ENCODE measurements around the gene MBD4. TPM values are rescaled to one million over a fixed set of nuclear protein-coding genes. Genes with fewer than 3 reads are reported as not detected.
"Not testable (repeated sequence)": the region's sequence is repeated elsewhere in the genome, so short reads cannot be mapped to it uniquely, and the experiment has no call there.

Gene MBD4
- total RNA-seq, 2 experiments from 2014 or later = 50.1 to 50.6 TPM

DNA sequence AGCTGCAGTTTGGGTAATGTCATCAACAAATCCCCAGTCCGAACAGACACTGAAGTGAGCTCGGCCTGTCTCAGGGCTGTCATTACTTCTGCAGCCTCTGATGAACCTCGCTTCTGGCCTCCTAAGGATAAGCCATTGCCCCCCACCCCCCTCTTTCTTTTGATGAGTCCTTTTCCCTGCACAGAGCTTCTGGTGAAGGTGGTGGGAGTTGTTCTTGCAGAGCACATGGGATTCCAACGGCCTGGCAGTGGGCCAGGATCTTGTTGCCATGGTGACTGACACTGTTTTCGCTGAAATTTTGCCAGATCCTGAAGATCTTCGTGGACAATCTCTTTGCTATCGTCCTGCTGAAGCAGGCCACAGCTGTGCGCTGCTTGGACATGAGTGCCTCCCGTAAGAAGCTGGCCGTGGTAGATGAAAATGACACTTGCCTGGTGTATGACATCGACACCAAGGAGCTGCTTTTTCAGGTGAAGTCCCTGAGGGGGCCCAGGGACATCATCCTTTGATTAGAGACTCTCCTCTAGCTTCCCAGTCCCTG, 41.5 kb upstream of the MBD4 start:
- ChIA-PET POLR2A (interaction anchor here (1.1 kb wide), 1 partner anchor 11 kb away, joined by 3 read pairs; no protein-coding TSS in a partner anchor), CTCF (interaction anchor here (1.2 to 2.7 kb wide), 2 partner anchors 9 to 13 kb away, joined by 3 to 15 read pairs; no protein-coding TSS in a partner anchor)
- not testable (repeated sequence) for H3K27me3 Mint-ChIP-seq (ENCODE audit: low read depth); H3K4me3 Mint-ChIP-seq; H3K4me1 Mint-ChIP-seq (ENCODE audit: low read depth); H3K9me3 Mint-ChIP-seq (ENCODE audit: insufficient read depth); ATAC-seq; DNase-seq
- H3K27ac Mint-ChIP-seq = peak overlapping the region; percentile 48
- peaks cover 11% of the 10 kb centered on the region for H3K36me3 Mint-ChIP-seq (ENCODE audit: low read depth)

DNA sequence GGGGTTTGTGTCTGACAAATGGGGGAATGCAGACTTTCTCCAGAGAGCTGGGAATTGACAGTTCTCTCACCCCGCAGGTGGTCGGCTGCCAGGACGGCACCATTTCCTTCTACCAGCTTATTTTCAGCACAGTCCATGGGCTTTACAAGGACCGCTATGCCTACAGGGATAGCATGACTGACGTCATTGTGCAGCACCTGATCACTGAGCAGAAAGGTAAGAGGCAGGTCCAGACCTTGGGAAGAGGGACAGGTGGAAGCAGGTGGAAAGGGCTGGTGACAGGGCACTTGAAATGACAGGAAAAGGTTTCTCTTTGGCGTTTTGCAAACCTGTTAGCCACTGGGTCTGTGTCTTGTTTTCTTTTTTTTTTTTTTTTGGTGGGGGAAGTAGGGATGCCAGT, 36.8 kb upstream of the MBD4 start:
- ChIA-PET POLR2A (no interaction called here), CTCF (interaction anchor here (1.8 kb wide), 1 partner anchor 14 kb away, joined by 4 read pairs; no protein-coding TSS in a partner anchor)
- no peaks in the 10 kb centered on the region for H3K27me3 Mint-ChIP-seq (ENCODE audit: low read depth)
- peaks cover 1% of the 10 kb centered on the region for H3K4me1 Mint-ChIP-seq (ENCODE audit: low read depth)
- ATAC-seq = no peak
- no peak for DNase-seq
- peaks cover 8% of the 10 kb centered on the region for H3K36me3 Mint-ChIP-seq (ENCODE audit: low read depth)
- H3K9me3 Mint-ChIP-seq (ENCODE audit: insufficient read depth) = no peaks in the 10 kb centered on the region
- no peak overlapping the region for H3K4me3 Mint-ChIP-seq
- H3K27ac Mint-ChIP-seq = no peak overlapping the region

GRCh38 chr3:129475863-129476262, 36.1 kb upstream of the MBD4 start:
- POLR2A ChIA-PET = no interaction called here
- Mint-ChIP-seq H3K36me3 (ENCODE audit: low read depth) (peaks cover 9% of the 10 kb centered on the region), H3K4me3 (no peak overlapping the region), H3K27ac (no peak overlapping the region), H3K27me3 (ENCODE audit: low read depth) (no peaks in the 10 kb centered on the region), H3K4me1 (ENCODE audit: low read depth) (no peaks in the 10 kb centered on the region), H3K9me3 (ENCODE audit: insufficient read depth) (no peaks in the 10 kb centered on the region)
- ATAC-seq (no peak), DNase-seq (no peak)
- CTCF ChIA-PET = interaction anchor here (1.6 to 1.8 kb wide), 2 partner anchors 14 to 93 kb away, joined by 4 to 5 read pairs; no protein-coding TSS in a partner anchor

DNA sequence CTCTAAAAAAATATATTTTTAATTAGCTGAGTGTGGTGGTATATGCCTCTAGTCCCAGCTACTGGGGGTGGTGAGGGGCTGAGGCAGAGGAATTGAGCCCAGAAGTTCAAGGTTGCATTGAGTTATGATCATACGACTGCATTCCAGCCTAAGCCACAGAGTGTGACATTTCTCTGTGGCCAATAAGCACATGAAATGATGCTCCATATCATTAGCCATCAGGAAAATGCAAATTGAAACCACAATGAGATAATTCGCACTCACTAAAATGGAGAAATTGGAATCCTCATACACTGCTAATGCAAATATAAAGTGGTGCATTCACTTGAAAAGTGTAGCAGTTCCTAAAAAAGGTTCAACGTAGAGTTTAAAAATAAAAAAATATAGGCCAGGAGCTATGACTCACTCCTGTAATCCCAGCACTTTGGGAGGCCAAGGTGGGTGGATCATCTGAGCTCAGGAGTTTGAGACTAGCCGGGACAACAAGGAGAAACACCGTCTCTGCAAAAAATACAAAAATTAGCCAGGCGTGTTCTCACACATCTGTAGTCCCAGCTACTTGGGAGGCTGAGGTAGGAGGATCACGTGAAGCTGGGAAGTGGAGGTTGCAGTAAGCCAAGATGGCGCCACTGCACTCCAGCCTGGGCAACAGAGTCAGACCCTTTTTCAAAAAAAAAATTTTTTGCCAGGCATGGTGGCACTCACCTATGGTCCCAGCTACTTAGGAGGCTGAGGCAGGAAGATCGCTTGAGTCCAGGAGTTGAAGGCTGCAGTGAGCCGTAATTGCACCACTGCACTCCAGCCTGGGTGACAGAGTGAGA, 35.4 kb upstream of the MBD4 start:
- no peak overlapping the region for H3K27ac Mint-ChIP-seq
- ChIA-PET CTCF (interaction anchor here (1.0 to 1.8 kb wide), 3 partner anchors 15 to 92 kb away, joined by 4 to 5 read pairs (median 5); no protein-coding TSS in a partner anchor), POLR2A (no interaction called here)
- peaks cover 9% of the 10 kb centered on the region for H3K36me3 Mint-ChIP-seq (ENCODE audit: low read depth)
- no peaks in the 10 kb centered on the region for H3K4me1 Mint-ChIP-seq (ENCODE audit: low read depth)
- no peak overlapping the region for H3K4me3 Mint-ChIP-seq
- no peaks in the 10 kb centered on the region for H3K9me3 Mint-ChIP-seq (ENCODE audit: insufficient read depth)
- DNase-seq = no peak
- no peak for ATAC-seq
- no peaks in the 10 kb centered on the region for H3K27me3 Mint-ChIP-seq (ENCODE audit: low read depth)

- peaks cover 8% of the 10 kb centered on the region for H3K36me3 Mint-ChIP-seq (ENCODE audit: low read depth)
- CTCF ChIA-PET = no interaction called here
- H3K9me3 Mint-ChIP-seq (ENCODE audit: insufficient read depth) = no peaks in the 10 kb centered on the region
- no peaks in the 10 kb centered on the region for H3K27me3 Mint-ChIP-seq (ENCODE audit: low read depth)
- H3K4me1 Mint-ChIP-seq (ENCODE audit: low read depth) = no peaks in the 10 kb centered on the region
- POLR2A ChIA-PET = no interaction called here
- DNase-seq = no peak
- ATAC-seq = no peak
- H3K27ac Mint-ChIP-seq = no peak overlapping the region
- no peak overlapping the region for H3K4me3 Mint-ChIP-seq
These were observed 34.0 kb upstream of the MBD4 start for GRCh38 chr3:129473769-129474152.

DNA sequence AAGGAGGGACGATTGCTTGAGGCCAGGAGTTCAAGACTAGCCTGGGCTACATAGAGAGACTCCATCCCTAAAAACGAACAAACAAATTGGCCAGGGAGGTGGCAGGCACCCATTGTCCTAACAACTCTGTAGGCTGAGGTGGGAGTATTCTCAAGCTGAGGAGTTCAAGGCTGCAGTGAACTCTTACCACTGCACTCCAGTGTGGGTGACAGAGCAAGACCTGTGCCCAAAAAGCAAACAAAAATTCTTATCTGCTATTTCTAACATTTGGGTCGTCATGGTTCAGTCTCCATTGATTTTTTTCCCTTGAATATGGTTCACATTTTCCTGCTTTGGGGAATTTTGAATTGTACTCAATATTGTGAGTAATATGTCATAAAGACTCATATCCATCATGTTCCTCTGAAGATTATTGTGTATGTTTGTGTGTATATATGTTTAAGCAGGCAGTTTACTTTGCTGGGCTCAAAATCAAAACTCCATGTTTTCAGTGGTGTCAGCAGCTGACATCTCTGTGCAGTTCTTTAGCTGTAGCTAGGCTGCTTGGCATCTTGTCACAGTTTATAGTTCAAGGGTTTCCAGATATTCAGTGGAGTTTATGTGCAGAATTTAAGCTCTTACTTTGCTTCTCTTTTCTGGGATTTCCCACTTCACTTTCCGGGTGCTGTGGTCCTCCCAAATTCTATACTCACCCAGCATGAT, 33.5 kb upstream of the MBD4 start:
- DNase-seq (no peak), ATAC-seq (no peak)
- Mint-ChIP-seq H3K4me1 (ENCODE audit: low read depth) (no peaks in the 10 kb centered on the region), H3K4me3 (no peak overlapping the region), H3K27me3 (ENCODE audit: low read depth) (no peaks in the 10 kb centered on the region), H3K9me3 (ENCODE audit: insufficient read depth) (no peaks in the 10 kb centered on the region), H3K36me3 (ENCODE audit: low read depth) (peaks cover 8% of the 10 kb centered on the region), H3K27ac (no peak overlapping the region)
- ChIA-PET POLR2A (interaction anchor here (0.6 kb wide), 1 partner anchor 10 kb away, joined by 3 read pairs; no protein-coding TSS in a partner anchor), CTCF (no interaction called here)

DNA sequence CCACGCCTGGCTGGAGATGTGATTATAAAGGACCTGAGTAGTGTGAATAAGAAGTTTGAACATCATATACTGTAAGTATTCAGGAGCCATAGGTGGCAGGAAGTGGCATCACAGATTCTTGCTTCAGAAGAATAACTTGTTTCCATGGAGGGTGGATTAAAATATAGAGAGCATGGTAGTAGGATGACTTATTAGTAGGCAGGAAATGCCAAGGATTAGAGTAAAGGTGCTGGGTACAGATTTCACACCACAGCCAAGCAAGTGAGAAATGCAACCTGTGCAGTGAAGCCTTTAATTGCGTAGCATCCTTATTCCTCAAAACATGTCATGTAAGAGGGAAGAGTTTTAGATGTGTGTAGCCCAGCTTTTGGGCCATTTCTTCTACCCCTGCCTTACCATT, 31.1 kb upstream of the MBD4 start:
- Mint-ChIP-seq H3K27ac (no peak overlapping the region), H3K27me3 (ENCODE audit: low read depth) (no peaks in the 10 kb centered on the region), H3K9me3 (ENCODE audit: insufficient read depth) (no peaks in the 10 kb centered on the region), H3K4me1 (ENCODE audit: low read depth) (no peaks in the 10 kb centered on the region), H3K36me3 (ENCODE audit: low read depth) (peaks cover 5% of the 10 kb centered on the region), H3K4me3 (no peak overlapping the region)
- POLR2A ChIA-PET = no interaction called here
- DNase-seq = no peak
- no peak for ATAC-seq
- CTCF ChIA-PET = interaction anchor here (0.8 kb wide), 1 partner anchor 71 kb away, joined by 3 read pairs; no protein-coding TSS in a partner anchor

DNA sequence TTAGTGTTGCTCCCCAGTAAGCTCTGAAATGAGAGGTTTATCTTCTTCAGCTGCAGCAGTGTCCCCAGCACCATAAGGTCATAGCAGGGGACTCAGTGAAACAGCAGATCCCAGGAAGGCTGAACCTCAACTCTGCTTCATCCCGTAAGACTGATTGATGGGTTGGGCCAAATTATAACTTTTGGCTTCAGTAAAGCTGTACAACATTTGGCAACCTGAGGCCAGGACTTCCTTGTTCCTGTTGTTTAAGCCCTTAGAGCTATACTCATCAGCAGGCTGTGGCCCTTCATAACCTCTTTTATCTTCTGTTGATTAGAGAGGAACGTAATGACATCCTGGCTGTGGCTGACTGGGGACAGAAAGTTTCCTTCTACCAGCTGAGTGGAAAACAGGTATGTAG, 29.3 kb upstream of the MBD4 start:
- ATAC-seq = no peak
- H3K9me3 Mint-ChIP-seq (ENCODE audit: insufficient read depth) = no peaks in the 10 kb centered on the region
- no peaks in the 10 kb centered on the region for H3K27me3 Mint-ChIP-seq (ENCODE audit: low read depth)
- peaks cover 7% of the 10 kb centered on the region for H3K36me3 Mint-ChIP-seq (ENCODE audit: low read depth)
- H3K27ac Mint-ChIP-seq = no peak overlapping the region
- no peaks in the 10 kb centered on the region for H3K4me1 Mint-ChIP-seq (ENCODE audit: low read depth)
- DNase-seq = no peak
- H3K4me3 Mint-ChIP-seq = no peak overlapping the region
- CTCF ChIA-PET = interaction anchor here (0.6 kb wide), 1 partner anchor 12 kb away, joined by 3 read pairs; no protein-coding TSS in a partner anchor
- POLR2A ChIA-PET = interaction anchor here (0.9 kb wide), 1 partner anchor 29 kb away, joined by 3 read pairs; the partner anchor contains the start of genes IFT122 and MBD4

GRCh38 chr3:129467932-129468331, 28.2 kb upstream of the MBD4 start:
- DNase-seq = no peak
- H3K36me3 Mint-ChIP-seq (ENCODE audit: low read depth) = peaks cover 7% of the 10 kb centered on the region
- ATAC-seq = no peak
- no peaks in the 10 kb centered on the region for H3K27me3 Mint-ChIP-seq (ENCODE audit: low read depth)
- no peaks in the 10 kb centered on the region for H3K4me1 Mint-ChIP-seq (ENCODE audit: low read depth)
- ChIA-PET CTCF (no interaction called here), POLR2A (interaction anchor here (1.0 kb wide), 1 partner anchor 28 kb away, joined by 4 read pairs; the partner anchor contains the start of genes IFT122 and MBD4)
- H3K9me3 Mint-ChIP-seq (ENCODE audit: insufficient read depth) = no peaks in the 10 kb centered on the region
- H3K27ac Mint-ChIP-seq = no peak overlapping the region
- no peak overlapping the region for H3K4me3 Mint-ChIP-seq

DNA sequence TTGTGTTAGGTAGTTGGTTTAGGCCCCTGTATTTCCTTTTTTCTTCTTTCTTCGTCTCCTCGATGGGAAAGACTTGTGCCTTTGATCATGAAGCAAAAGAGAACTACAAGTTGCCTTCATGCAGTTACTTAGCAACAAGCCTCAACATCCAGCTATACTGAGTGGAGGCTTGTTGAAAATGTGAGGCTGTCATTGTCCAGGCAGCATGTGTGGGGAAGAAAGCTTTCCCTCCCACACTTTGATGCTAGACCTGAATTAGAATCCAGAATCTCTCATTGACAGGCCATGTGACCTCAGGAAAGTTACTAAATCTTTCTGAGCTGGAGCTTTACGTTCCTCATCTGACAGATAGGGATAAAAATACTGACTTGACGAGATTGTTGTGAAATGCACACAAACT, 24.0 kb upstream of the MBD4 start:
- CTCF ChIA-PET = no interaction called here
- no peak for DNase-seq
- H3K27ac Mint-ChIP-seq = no peak overlapping the region
- H3K4me1 Mint-ChIP-seq (ENCODE audit: low read depth) = peaks cover 12% of the 10 kb centered on the region
- peaks cover 11% of the 10 kb centered on the region for H3K36me3 Mint-ChIP-seq (ENCODE audit: low read depth)
- POLR2A ChIA-PET = no interaction called here
- H3K27me3 Mint-ChIP-seq (ENCODE audit: low read depth) = no peaks in the 10 kb centered on the region
- H3K4me3 Mint-ChIP-seq = no peak overlapping the region
- H3K9me3 Mint-ChIP-seq (ENCODE audit: insufficient read depth) = no peaks in the 10 kb centered on the region
- ATAC-seq = no peak

DNA sequence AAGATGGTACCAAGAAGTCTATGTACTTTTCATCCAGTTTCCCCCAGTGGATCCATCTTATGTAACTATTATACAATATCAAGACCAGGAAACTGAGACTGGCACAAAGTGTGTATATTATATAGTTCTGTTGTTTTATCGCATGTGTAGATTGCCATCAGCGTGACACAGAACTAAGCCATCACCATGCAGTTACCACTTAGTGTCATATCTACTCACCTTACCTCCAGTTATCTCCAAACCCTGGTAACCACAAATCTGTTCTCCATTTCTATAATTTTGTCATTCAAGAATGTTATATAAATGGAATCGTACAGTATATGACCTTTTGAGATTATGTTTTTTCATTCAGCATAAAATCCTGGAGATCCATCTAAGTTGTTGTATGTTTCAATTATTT, 23.3 kb upstream of the MBD4 start:
- Mint-ChIP-seq H3K4me1 (ENCODE audit: low read depth) (peaks cover 12% of the 10 kb centered on the region), H3K9me3 (ENCODE audit: insufficient read depth) (no peaks in the 10 kb centered on the region), H3K36me3 (ENCODE audit: low read depth) (peaks cover 11% of the 10 kb centered on the region), H3K27ac (no peak overlapping the region), H3K4me3 (no peak overlapping the region), H3K27me3 (ENCODE audit: low read depth) (no peaks in the 10 kb centered on the region)
- ChIA-PET POLR2A (no interaction called here), CTCF (no interaction called here)
- ATAC-seq (no peak), DNase-seq (no peak)
